GM04504 (cell line): Measurements from ENCODE around the gene INMT.
"Not testable (repeated sequence)": the region's sequence is repeated elsewhere in the genome, so short reads cannot be mapped to it uniquely, and the experiment has no call there.

Experiments
- DNase-seq: peaks from one replicate; pipeline ENCODE4 v3.0.0-alpha.2; 2012; ENCODE audit warnings: low read depth

The INMT gene

GRCh38 chr7:30751696-30752273, at the start of gene INMT:
INMT (plus strand) TSS chr7:30752135; CDS start chr7:30752151, 16 bp downstream.
- DNase-seq, result no peak

GRCh38 chr7:30702200-30702599, 49.7 kb upstream of the INMT start:
- DNase-seq, result no peak

GRCh38 chr7:30703756-30704155, 48.2 kb upstream of the INMT start:
- no peak for DNase-seq

GRCh38 chr7:30705008-30705407, 46.9 kb upstream of the INMT start:
- DNase-seq, result no peak

GRCh38 chr7:30705596-30705995, 46.3 kb upstream of the INMT start:
- DNase-seq, result no peak

- no peak for DNase-seq
Observed at GRCh38 chr7:30706316-30706715, 45.6 kb upstream of the INMT start.

- no peak for DNase-seq
Observed at GRCh38 chr7:30706908-30707307, 45.0 kb upstream of the INMT start.

- no peak for DNase-seq
Observed at GRCh38 chr7:30707391-30708357, 44.3 kb upstream of the INMT start.

- no peak for DNase-seq
Observed at GRCh38 chr7:30708412-30708811, 43.5 kb upstream of the INMT start.

GRCh38 chr7:30708983-30709382, 43.0 kb upstream of the INMT start:
- no peak for DNase-seq

- DNase-seq, result no peak
Observed at GRCh38 chr7:30709549-30709948, 42.4 kb upstream of the INMT start.

GRCh38 chr7:30710669-30711068, 41.3 kb upstream of the INMT start:
- DNase-seq, result no peak

- no peak for DNase-seq
Observed at GRCh38 chr7:30713392-30713791, 38.5 kb upstream of the INMT start.

- no peak for DNase-seq
Observed at GRCh38 chr7:30714129-30714528, 37.8 kb upstream of the INMT start.

- no peak for DNase-seq
Observed at GRCh38 chr7:30717181-30717580, 34.8 kb upstream of the INMT start.

GRCh38 chr7:30719434-30719833, 32.5 kb upstream of the INMT start:
- not testable (repeated sequence) for DNase-seq

GRCh38 chr7:30721211-30721610, 30.7 kb upstream of the INMT start:
- no peak for DNase-seq

- no peak for DNase-seq
Observed at GRCh38 chr7:30722187-30722586, 29.7 kb upstream of the INMT start.

- DNase-seq, result no peak
Observed at GRCh38 chr7:30722671-30723070, 29.3 kb upstream of the INMT start.

- DNase-seq, result no peak
Observed at GRCh38 chr7:30723776-30724175, 28.2 kb upstream of the INMT start.

GRCh38 chr7:30726296-30727006, 25.5 kb upstream of the INMT start:
- DNase-seq, result no peak

- no peak for DNase-seq
Observed at GRCh38 chr7:30727061-30727945, 24.6 kb upstream of the INMT start.
